GM12891 (cell line): ENCODE data around the gene MPZL1.

Source experiments
- DNase-seq: peaks from one replicate; pipeline ENCODE4 v3.0.0; 2011; ENCODE audit warnings: low spot score; ENCODE audit not compliant: insufficient read length
- FAIRE-seq: peaks from 2 replicates; lab custom pipeline; 2011; peaks lifted over from hg19 to GRCh38; lab: Jason Lieb, UNC
- PAX5 ChIP-seq: IDR thresholded peaks from 2 replicates; pipeline ENCODE4 v1.6.1; 2011; ENCODE audit warnings: low read length, moderate library complexity, mild to moderate bottlenecking; ENCODE audit not compliant: insufficient read depth, severe bottlenecking
- POLR2A ChIP-seq: IDR thresholded peaks from 2 replicates; pipeline ENCODE4 v1.6.1; 2011; ENCODE audit warnings: low read depth, low read length, control low read depth
- POLR2AphosphoS5 ChIP-seq: IDR thresholded peaks from 2 replicates; pipeline ENCODE4 v1.6.1; 2011; ENCODE audit warnings: low read depth, low read length, control low read depth
- POU2F2 ChIP-seq: IDR thresholded peaks from 2 replicates; pipeline ENCODE4 v1.6.1; 2011; ENCODE audit warnings: low read depth, mild to moderate bottlenecking, control low read depth, low read length, moderate library complexity
- SPI1 ChIP-seq: IDR thresholded peaks from 2 replicates; pipeline ENCODE4 v1.6.1; 2011; ENCODE audit warnings: low read depth, low read length, control low read depth
- TAF1 ChIP-seq: IDR thresholded peaks from 2 replicates; pipeline ENCODE4 v1.6.1; 2011; ENCODE audit warnings: low read depth, low read length, control low read depth

MPZL1 gene

DNA sequence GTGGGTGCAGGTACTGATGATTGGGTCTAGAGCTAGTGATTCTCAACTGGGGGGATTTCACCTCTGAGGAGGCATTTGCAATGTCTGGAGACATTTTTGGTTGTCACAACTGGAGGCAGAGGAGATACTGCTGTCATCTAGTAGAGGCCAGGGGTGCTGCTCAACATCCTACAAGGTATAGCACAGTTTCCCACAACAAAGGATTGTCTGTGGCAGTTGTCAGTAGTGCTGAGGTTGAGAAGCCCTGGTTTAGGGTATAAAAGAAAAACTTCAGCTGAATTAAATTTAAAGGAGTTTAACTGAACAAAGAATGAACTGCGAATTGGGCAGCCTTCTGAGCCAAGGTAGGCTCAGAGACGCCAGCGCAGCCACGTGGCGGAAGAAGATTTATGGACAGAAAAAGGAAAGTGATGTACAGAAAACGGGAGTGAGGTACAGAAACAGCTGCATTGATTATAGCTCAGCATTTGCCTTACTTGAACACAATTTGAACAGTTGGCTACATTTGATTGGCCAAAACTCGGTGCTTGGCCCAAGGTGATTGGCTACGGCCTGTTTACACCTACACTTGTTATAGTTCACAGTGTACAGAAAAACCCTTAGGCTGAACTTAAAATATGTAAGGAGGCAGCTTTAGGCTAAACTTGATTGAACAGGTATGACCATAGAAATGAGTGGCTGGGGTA is 40.4 kb downstream of the MPZL1 start:
- no peak for FAIRE-seq
- TF ChIP-seq POLR2AphosphoS5 (no peak), PAX5 (no peak), TAF1 (no peak), POU2F2 (no peak), SPI1 (no peak), POLR2A (no peak)
- no peak for DNase-seq

DNA sequence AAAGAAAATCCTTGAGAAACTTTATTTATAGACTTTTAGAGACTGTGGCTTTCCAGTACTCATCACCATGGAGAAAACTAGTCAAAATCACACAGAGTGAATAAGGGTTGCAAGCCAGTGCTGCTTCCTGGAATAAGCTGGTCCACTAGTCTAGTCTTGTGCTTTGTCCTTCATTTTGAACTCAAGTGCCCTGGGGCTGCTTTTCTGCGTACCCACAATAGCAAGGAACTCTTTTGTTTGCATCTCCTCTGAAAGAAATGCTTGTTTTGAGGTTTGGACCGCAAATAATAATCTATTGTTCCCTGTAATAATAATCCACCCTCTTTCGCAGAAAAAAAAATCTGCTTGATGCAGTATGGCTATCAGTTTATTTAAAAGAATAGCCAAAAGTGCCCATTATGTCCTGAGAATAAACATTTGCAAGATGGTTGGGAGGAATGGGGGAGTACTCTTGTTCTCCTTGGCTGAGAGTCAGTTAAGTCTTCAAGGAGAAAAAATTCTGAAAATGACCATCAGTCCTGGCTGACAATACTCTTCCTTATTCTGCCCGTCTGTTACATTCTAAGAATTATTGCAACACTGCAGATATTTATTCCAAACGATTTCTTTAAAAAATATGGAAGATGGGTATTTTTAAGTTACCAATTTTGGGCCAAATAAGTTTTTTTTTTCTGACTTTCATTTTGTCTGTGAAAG is 41.9 kb downstream of the MPZL1 start:
- TF ChIP-seq POU2F2 (no peak), TAF1 (no peak), POLR2AphosphoS5 (no peak), SPI1 (no peak), POLR2A (no peak), PAX5 (no peak)
- DNase-seq = no peak
- FAIRE-seq = no peak

DNA sequence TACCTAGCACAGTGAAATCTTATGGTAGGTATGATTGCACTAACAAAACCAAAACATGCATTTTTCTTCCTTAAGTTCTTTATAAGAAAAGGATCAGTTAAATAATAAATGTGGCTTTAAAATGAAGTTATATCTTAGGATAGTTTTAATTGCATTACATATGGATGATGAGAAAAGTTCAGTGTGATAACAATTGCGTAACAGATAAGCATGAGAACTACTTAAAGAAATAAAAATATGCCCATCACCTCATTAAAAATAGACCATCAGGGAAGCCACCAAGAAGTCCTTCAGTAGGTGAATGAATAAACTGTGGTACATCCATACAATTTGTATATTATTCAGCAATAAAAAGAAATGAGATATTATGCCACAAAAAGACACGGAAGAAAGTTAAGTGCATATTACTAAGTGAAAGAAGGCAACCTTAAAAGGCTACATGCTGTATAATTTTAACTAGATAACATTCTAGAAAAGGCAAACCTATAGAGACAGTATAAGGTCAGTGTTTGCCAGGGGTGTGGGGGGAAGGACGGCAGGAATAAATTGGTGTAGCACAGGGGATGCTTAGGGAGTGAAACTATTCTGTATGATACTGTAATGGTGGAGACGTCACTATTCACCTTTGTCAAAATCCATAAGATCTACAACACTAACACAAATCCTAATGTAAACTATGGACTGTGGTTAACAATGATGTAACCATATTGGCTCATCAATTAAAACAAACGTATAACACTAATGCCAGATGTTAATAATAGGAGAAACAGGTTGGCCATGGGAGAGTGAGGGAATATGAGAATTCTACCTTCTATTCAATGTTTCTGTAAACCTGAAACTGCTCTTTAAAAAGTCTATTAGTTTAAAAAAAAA is 42.9 kb downstream of the MPZL1 start:
- DNase-seq = no peak
- FAIRE-seq = peak; percentile 69
- TF ChIP-seq POU2F2 = no peak
- TF ChIP-seq POLR2A = no peak
- no peak for TF ChIP-seq PAX5
- no peak for TF ChIP-seq SPI1
- no peak for TF ChIP-seq TAF1
- no peak for TF ChIP-seq POLR2AphosphoS5

DNA sequence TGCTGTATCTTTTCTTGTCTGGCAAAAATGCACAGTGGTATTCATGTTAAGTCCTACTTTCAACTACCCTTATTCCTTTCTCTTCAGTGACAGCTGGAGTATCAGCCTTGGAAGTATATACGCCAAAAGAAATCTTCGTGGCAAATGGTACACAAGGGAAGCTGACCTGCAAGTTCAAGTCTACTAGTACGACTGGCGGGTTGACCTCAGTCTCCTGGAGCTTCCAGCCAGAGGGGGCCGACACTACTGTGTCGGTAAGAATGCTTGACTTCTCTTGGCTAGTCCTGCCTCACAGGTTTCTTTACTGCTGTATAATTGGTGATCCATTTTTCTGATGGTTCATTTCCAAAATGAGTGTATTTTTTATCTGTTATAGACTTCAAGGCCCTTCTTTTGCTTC is 43.7 kb downstream of the MPZL1 start:
- no peak for FAIRE-seq

DNA sequence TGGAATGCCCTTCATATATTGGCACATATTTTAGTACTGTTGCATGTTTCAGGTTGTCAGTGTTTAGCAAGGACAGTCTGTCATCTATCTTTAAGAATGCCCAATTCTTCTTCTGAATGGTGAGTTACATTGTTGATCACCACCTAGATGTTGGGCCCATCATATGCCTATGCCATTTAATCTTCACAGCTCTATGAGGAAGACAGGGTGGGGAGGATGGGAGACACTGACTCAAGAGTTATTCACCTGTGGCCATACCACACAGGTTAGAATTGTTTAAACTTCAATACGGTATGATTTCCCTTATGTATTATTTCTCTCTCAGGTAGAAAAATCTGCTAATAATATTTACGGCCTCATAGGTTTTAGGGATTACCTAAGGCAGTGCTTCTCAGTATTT is 44.8 kb downstream of the MPZL1 start:
- DNase-seq (no peak), FAIRE-seq (no peak)
- TF ChIP-seq SPI1 = no peak
- TF ChIP-seq PAX5 = no peak
- TF ChIP-seq POLR2A = no peak
- TF ChIP-seq TAF1 = no peak

More for the DNA sequence above, 43.7 kb downstream of the MPZL1 start:
- no peak for TF ChIP-seq SPI1
- TF ChIP-seq PAX5 = no peak
- TF ChIP-seq POLR2AphosphoS5 = no peak
- DNase-seq = no peak

DNA sequence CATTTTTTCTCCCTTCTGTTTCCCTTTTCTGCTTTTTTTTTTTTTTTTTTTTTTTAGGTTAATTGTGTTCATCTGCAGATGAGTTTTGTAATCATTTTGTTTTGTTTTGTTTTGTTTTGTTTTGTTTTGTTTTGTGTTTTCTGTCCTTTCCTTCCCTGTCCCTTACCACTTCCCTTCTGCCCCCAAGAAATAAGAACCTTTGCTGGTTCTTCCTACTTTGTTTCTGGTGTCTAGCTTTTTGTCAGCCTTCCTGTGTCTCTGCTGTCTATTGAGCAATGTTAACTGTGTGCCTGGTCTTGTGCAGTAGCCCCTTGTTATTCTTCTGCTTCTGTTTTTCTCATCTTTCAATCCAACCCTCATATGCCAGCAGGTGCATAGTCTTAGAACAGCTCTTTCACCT is 46.0 kb downstream of the MPZL1 start:
- no peak for TF ChIP-seq POLR2A
- no peak for TF ChIP-seq POU2F2
- no peak for TF ChIP-seq TAF1
- TF ChIP-seq POLR2AphosphoS5 = no peak
- TF ChIP-seq SPI1 = no peak
- TF ChIP-seq PAX5 = no peak
- FAIRE-seq (no peak), DNase-seq (no peak)

DNA sequence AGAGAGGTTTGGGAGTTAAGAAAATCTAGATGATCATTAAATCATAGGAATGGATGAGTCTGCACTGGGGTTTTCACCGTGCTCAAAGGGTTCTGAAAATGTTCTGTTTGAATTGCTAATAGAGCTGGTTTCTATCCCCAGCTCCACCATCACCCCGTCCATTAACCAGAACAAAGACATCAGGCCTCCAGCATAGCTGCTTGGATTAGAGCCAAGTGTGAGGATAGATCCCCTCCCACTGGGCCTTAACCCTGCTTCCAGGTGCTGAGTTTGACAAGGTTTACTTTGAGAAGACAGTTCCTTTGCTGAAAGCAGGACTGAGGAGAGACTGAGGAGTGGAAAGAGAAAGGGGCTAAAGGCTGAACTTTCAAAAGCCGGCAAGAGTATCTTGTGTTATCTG is 48.3 kb downstream of the MPZL1 start:
- DNase-seq (no peak), FAIRE-seq (no peak)
- no peak for TF ChIP-seq POLR2A
- no peak for TF ChIP-seq SPI1
- TF ChIP-seq POLR2AphosphoS5 = no peak
- no peak for TF ChIP-seq TAF1
- TF ChIP-seq POU2F2 = no peak
- no peak for TF ChIP-seq PAX5

DNA sequence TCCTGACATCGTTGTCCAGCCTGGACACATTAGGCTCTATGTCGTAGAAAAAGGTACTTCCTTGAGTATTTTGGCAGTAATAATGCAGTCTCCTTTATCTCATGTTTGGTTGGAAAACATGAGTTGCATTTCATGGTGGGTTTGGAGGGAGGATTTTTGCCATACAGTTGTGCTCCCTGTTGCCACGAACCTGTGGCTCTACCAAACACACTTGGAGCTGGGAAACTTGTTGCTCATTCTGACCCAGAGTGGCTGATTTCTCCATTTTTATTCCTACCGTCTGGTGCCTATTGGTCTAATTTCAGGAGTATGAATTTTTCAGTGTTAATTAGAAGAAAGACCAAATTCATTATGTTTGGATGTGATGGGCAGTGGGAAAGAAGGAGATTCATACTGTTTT is 50.7 kb downstream of the MPZL1 start:
- DNase-seq = no peak
- FAIRE-seq = no peak
- no peak for TF ChIP-seq POU2F2

DNA sequence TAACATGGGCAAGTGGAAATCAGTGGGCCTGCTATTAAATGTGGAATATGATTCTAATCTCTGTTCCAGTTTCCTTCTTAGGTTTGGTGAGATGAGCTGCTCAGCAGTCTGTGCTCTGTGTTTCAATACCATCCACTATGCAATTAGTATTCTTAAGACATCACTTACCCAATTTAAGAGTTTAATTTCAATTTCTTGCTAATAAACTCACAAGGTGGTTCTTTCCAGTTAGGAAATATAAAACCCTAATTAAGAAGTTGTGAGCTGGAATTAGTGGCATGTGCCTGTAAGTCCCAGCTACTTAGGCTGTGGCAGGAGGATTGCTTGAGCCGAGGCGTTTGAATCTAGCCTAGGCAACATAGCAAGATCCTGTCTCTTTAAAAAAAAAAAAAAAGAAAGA is 51.7 kb downstream of the MPZL1 start:
- FAIRE-seq (no peak), DNase-seq (no peak)
- no peak for TF ChIP-seq PAX5
- TF ChIP-seq TAF1 = no peak
- no peak for TF ChIP-seq POLR2AphosphoS5
- no peak for TF ChIP-seq POLR2A
- no peak for TF ChIP-seq SPI1
- TF ChIP-seq POU2F2 = no peak
